SKM-1 (cell line): Measurements from ENCODE around the gene GJA3.
"Not testable (repeated sequence)": the region's sequence is repeated elsewhere in the genome, so short reads cannot be mapped to it uniquely, and the experiment has no call there.

Source experiments
- DNase-seq: peaks from one replicate; lab custom pipeline; 2025; ENCODE audit not compliant: unreplicated experiment; lab: John Stamatoyannopoulos, UW

GJA3 gene

GRCh38 chr13:20182231-20182846 lies 21.5 kb upstream of the GJA3 start:
- DNase-seq: peak; percentile 57

GRCh38 chr13:20181188-20181587 lies 20.3 kb upstream of the GJA3 start:
- no peak for DNase-seq

- DNase-seq: no peak
Observed at GRCh38 chr13:20178156-20178555, 17.3 kb upstream of the GJA3 start.

- no peak for DNase-seq
Observed at GRCh38 chr13:20177049-20177831, 16.4 kb upstream of the GJA3 start.

GRCh38 chr13:20175907-20176652 lies 15.2 kb upstream of the GJA3 start:
- no peak for DNase-seq

GRCh38 chr13:20175406-20175794 lies 14.5 kb upstream of the GJA3 start:
- DNase-seq: no peak

GRCh38 chr13:20174656-20175405 lies 14.0 kb upstream of the GJA3 start:
- DNase-seq: no peak

- DNase-seq: no peak
Observed at GRCh38 chr13:20173116-20173746, 12.4 kb upstream of the GJA3 start.

GRCh38 chr13:20171364-20171763 lies 10.5 kb upstream of the GJA3 start:
- no peak for DNase-seq

- no peak for DNase-seq
Observed at GRCh38 chr13:20170921-20171320, 10.1 kb upstream of the GJA3 start.

GRCh38 chr13:20168396-20168795 lies 7.5 kb upstream of the GJA3 start:
- DNase-seq: no peak

GRCh38 chr13:20165417-20166257 lies 4.8 kb upstream of the GJA3 start:
- DNase-seq: no peak

- no peak for DNase-seq
Observed at GRCh38 chr13:20161951-20162300, 1.1 kb upstream of the GJA3 start.

- no peak for DNase-seq
Observed at GRCh38 chr13:20161275-20161950, 561 bp upstream of the GJA3 start.

GRCh38 chr13:20159646-20160305 lies 1.1 kb downstream of the GJA3 start:
- no peak for DNase-seq

GRCh38 chr13:20157151-20157796 lies 3.6 kb downstream of the GJA3 start:
- DNase-seq: no peak

GRCh38 chr13:20156702-20157101 lies 4.2 kb downstream of the GJA3 start:
- no peak for DNase-seq

- DNase-seq: not testable (repeated sequence)
Observed at GRCh38 chr13:20153290-20153689, 7.6 kb downstream of the GJA3 start.
